Lower leg skin (tissue), 4 donors: Measurements from ENCODE around the gene UBC. TPM values are rescaled to one million over a fixed set of nuclear protein-coding genes. Genes with fewer than 3 reads are reported as not detected.
A peak's percentile ranks its signal among the peaks of the same experiment; 100 is the strongest.

ENCODE experiments used
- DNase-seq, 2 donors: peaks; one replicate each; pipeline ENCODE4 v3.0.0-alpha.2; 2019; ENCODE audit warnings: low spot score in 2 of 2
- H3K4me3 ChIP-seq: fragments of 200-600 bp; sonication (generic); 2 replicates; pipeline ENCODE4 v1.5.1; 2017; ENCODE audit warnings: mild to moderate bottlenecking, low read depth; ENCODE audit not compliant: poor library complexity, severe bottlenecking
- CTCF ChIP-seq, 3 donors: fragments of 450-650 bp; IDR thresholded peaks; one replicate each; pipeline ENCODE4 v1.5.1; 2016; ENCODE audit warnings: antibody characterized with exemption in 3 of 3, mild to moderate bottlenecking in 3 of 3, moderate library complexity in 2 of 3
- POLR2A ChIP-seq, 2 donors: fragments of 450-650 bp; IDR thresholded peaks; one replicate each; pipeline ENCODE4 v1.6.1; 2016 to 2017; ENCODE audit warnings: antibody characterized with exemption in 2 of 2, mild to moderate bottlenecking in 1 of 2, moderate library complexity in 1 of 2
- WGBS, 2 donors: methylation state at CpG; one replicate each; pipeline ENCODE4 v1.1.5; 2018; 5-methylcytosine and 5-hydroxymethylcytosine counted together
- intact Hi-C: fragments of 100-400 bp; cut with DNase I; formaldehyde crosslinking; loops from one replicate; pipeline ENCODE4 v1.15.0; 2023; ENCODE audit warnings: low total_unique reads
- microRNA-seq, 2 donors: library from miRNA; unstranded; fragments of <30 nt; microRNA quantifications; one replicate each; pipeline ENCODE4, GENCODE V29; 2016; ENCODE audit warnings: borderline replicate concordance in 2 of 2, borderline number of aligned reads in 1 of 2
- total RNA-seq, 4 donors: library from RNA; depleted of rRNA; stranded (reverse); fragments of >200 nt; gene quantifications; one replicate each; pipeline ENCODE4 v1.1.0, GENCODE V29; 2016

Gene UBC
- total RNA-seq, 4 donors from 2014 or later = 1,350 to 1,636 (median 1,452) TPM

DNA sequence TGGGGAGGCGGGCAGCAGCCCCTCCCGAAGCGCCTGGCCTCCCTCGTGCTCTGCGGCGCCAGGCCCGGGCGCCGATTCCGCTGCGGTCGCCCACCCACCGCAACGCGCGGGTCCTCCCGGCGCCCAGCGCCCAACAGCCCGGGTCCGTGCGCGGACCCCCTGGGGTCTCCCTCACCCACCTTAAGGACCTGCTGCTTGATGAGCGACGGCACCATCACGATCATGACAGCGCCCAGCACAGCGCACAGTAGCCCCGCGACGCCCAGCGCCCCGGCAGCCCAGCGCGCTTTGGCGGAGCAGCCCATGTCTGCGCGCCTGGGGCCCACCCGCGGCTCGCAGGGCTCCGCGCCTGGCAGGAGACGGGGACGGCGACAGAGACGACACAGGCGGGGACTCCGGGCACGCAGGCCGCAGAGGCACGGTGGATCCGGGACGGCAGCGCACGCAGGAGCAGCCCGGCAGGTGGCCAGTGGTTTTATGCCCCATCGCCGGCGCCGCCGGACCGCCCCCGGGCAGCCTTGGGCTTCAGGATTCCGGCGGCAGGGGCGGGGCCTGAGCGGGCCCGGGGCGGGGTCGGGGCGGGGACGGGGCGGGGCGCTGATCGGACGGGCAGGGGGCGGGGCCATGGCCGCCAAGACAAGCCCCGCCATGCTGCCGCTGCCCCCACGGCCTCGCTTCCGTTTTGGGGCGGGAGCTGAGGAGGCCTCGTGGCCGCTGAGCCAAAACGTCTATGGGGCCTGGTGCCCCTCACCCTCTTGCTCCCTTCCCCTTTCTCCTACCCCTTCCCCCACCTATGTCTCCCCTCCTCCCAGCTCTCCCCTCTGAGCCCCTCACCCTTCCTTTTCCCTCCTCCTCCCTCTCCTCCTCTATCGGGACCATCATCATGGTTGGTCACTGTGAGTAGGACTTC lies 50.8 kb downstream of the UBC start, which contains the start of gene SCARB1:
Gene SCARB1 (minus strand): TSS at position 449 of the 910 bp plus-strand sequence. CDS start 144 bp downstream, at position 305.
- DNase-seq = peak; percentile 66 to 95
- WGBS, 2 donors = 0 to 1% methylated on average over 37 to 56 of the region's 89 CpGs
- peak within 1 kb of the TSS; percentile 43 for H3K4me3 ChIP-seq
- no peak for TF ChIP-seq CTCF (IDR thresholded peaks at IDR 0.05)
- no peak for TF ChIP-seq POLR2A (IDR thresholded peaks at IDR 0.05)
- intact Hi-C loops = no loop called here

- TF ChIP-seq POLR2A (IDR thresholded peaks at IDR 0.05) (no peak), CTCF (IDR thresholded peaks at IDR 0.05) (no peak)
- H3K4me3 ChIP-seq = peak overlapping the region; percentile 43
- DNase-seq = no peak
- WGBS, 2 donors = 12 to 14% methylated on average over 19 to 22 of the region's 22 CpGs
- intact Hi-C loops = no loop called here
These were observed 51.6 kb downstream of the UBC start for GRCh38 chr12:124862768-124863415.

DNA sequence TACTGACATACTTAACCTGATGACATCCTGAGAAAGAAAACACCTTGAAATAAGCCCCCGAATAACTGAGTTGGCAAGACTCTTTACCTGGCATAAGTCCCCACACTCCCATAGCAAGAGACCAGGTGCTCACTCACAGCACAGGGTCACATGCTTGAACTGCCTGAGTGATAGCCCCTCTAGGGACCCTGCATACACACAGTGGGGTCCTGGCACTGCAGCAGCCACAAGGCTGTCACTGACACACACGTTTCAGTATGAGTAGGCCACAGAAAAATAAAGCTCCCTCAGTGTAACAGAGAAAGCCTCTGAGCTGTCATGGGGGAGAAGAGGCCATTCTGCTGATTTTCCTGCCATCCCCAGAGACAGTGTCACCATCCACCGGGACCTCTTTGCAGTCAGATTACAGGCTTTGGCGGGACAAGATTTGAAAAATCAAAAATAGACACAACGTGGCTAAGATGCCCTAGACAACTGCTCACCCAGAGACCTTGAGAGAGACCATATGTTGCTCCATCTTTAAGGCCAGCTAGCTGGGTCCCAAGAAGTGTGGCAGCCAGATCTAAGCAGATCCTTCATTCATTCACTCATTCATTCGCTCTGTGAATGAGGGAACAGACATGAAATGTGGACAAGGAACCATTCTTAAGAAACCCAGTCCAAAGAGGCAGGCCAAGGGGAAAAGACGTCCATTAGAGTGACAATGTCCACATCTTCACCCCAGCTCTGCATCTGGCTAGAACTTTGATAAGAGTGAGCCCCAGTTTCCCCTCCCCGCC lies 52.4 kb downstream of the UBC start:
- intact Hi-C loops = no loop called here
- no peak overlapping the region for H3K4me3 ChIP-seq
- 71 to 76% methylated on average over 8 of the region's 8 CpGs for WGBS, 2 donors

More for the DNA sequence above, 52.4 kb downstream of the UBC start:
- no peak for DNase-seq
- TF ChIP-seq CTCF (IDR thresholded peaks at IDR 0.05) (no peak), POLR2A (IDR thresholded peaks at IDR 0.05) (no peak)

Small RNA genes within 50 kb of the gene (microRNA-seq; reads per million reads assigned to microRNA genes)
- 0.57 to 0.68 reads per million in 2 donors for gene MIR5188

Other genes with a start within 250 kb of the UBC start
- 10 to 100 TPM; 18.6 to 41.8 (median 26.7) TPM for gene SCARB1, start 50.8 kb downstream of the UBC start, total RNA-seq
- 10 to 100 TPM in 3 of 4 donors, 1 to 10 TPM in 1; 8.9 to 16.9 (median 13.5) TPM for gene DHX37, start 74.5 kb upstream of the UBC start, total RNA-seq
- 10 to 100 TPM in 2 of 4 donors, 1 to 10 TPM in 2; 6.7 to 19.2 (median 12.1) TPM for gene BRI3BP, start 79.0 kb upstream of the UBC start, total RNA-seq
- gene AACS, start 150.8 kb upstream of the UBC start, total RNA-seq = 10 to 100 TPM; 63.5 to 83.8 (median 71.4) TPM